GM12801 (cell line): Measurements from ENCODE around the gene CEACAM18.

Source experiments
- CTCF ChIP-seq: IDR thresholded peaks from one replicate; pipeline ENCODE4 v1.5.1; 2011; ENCODE audit warnings: control low read depth; ENCODE audit not compliant: insufficient read length; ENCODE audit errors: extremely low read depth

The CEACAM18 gene

GRCh38 chr19:51489113-51489512 lies 10.8 kb downstream of the CEACAM18 start:
- TF ChIP-seq CTCF = no peak

GRCh38 chr19:51490676-51491075 lies 12.3 kb downstream of the CEACAM18 start:
- no peak for TF ChIP-seq CTCF

- no peak for TF ChIP-seq CTCF
Observed at GRCh38 chr19:51491586-51491985, 13.2 kb downstream of the CEACAM18 start.

GRCh38 chr19:51493776-51494175 lies 15.4 kb downstream of the CEACAM18 start:
- TF ChIP-seq CTCF = no peak

- TF ChIP-seq CTCF = no peak
Observed at GRCh38 chr19:51497666-51498065, 19.3 kb downstream of the CEACAM18 start.

GRCh38 chr19:51501594-51502263 lies 23.4 kb downstream of the CEACAM18 start, which contains the start of gene SIGLEC12:
Gene SIGLEC12, minus strand, starts transcription at chr19:51501800. Its CDS starts 67 bp downstream, at chr19:51501733.
- TF ChIP-seq CTCF = no peak

GRCh38 chr19:51503286-51503817 lies 25.0 kb downstream of the CEACAM18 start:
- TF ChIP-seq CTCF = no peak
